ENCODE results near the gene PHF20.
"Not testable (repeated sequence)": the region's sequence is repeated elsewhere in the genome, so short reads cannot be mapped to it uniquely, and the experiment has no call there.

PHF20 gene

DNA sequence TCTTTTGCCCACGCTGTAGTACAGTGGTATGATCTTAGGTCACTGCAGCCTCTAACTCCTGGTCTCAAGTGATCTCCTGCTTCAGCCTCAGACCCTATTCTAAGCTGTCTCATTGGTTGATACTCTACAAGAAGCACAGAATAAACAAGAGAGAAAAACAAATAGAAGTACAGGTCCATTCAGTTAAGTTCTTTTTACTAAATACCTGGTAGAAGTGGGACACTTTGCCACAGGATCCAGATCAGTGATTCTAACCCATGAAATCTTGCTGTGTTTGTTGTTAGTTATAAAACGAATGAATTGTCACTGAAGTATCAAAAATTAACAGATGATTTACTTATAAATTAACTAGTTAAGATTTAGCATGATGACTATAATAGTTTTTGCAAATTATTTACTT lies 105.8 kb downstream of the PHF20 start:
- DNase-seq (ENCODE audit: low read depth, low spot score), result no peak

DNA sequence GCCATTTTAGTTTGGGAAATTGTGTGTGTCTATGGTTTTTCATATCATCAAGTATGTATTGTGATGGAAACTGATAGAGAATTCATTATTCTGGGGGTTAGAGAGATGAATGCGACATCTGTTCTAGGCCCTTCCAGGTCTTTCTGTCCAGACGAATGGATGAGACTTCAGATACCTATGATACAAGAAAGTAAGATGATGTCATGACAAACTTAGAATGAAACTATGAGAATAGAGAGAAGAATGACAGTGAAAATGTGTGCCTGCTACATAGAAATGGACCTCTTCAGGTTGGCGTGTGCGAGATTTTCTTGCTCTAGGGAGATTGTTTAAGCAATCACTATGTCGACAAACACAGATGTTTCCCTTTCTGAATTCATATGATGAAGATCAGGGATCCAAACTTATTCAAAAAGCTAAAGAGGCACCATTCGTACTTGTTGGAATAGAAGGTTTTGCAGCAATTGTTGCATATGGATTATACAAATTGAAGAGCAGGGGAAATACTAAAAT lies 106.4 kb downstream of the PHF20 start:
- no peak overlapping the region for H3K4me3 ChIP-seq (ENCODE audit: low read length)
- no peak for DNase-seq (ENCODE audit: low read depth, low spot score)

More for the DNA sequence above, 105.8 kb downstream of the PHF20 start:
- H3K4me3 ChIP-seq (ENCODE audit: low read length), result no peak overlapping the region

DNA sequence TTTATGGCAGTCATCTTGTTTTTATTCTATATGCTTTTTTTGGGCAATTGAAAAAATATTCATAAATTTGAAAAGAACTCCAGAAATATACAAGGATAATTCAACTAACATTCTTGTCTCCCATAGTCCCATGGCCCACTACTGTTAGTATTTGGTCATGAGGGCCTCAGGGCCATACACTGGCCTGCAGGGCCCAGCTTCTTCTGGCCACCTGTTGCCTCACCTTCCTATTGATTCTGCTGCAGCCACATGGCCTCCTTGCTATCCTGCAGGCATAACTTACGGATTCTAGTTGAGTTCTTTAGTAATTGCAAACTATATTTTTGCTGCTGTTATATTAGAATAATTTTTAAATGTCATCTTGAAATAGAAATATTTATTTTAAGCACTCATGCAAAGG lies 109.9 kb downstream of the PHF20 start:
- DNase-seq (ENCODE audit: low read depth, low spot score), result no peak
- H3K4me3 ChIP-seq (ENCODE audit: low read length), result no peak overlapping the region

- not testable (repeated sequence) for DNase-seq (ENCODE audit: low read depth, low spot score); H3K4me3 ChIP-seq (ENCODE audit: low read length)
Measured at GRCh38 chr20:35882427-35883161, 110.8 kb downstream of the PHF20 start.

- H3K4me3 ChIP-seq (ENCODE audit: low read length), result no peak overlapping the region
- DNase-seq (ENCODE audit: low read depth, low spot score), result no peak
Measured at GRCh38 chr20:35883336-35883777, 111.5 kb downstream of the PHF20 start.

DNA sequence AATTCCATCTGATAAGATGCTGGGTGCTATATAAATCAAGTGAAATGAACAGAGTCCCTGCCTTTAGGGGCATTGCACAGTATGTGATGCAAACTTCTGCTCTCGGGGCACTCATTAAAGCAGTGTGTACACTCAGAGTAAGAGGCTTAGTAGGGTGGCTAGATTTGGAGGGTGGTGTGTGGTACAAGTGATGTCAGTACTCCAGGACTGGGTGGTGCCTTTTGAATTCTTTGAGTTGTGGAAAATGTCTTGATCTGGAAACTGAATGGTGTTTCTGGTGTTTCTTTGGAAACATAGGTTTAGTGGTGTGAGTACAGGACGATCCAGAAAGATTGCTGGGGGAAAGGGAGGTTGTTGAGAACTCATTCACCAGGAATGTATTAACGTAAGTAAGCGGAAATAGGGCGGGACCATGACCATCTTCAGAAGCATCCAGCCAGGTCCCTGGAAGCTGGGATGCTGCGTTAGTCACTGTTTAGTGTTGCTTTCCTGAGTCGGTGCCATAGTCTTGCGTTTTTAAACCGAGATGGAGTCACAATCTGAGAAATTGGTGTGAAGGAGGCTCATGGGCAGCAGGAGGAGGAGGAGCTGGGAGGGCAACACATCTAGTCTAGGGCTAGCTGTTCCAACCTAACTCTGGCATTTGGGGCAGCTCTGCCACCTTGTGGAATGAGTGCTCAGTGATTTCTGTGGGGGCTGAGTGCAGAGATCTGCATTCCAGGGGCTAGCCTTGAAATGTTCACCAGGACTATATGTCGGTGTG lies 112.1 kb downstream of the PHF20 start:
- DNase-seq (ENCODE audit: low read depth, low spot score), result peak; percentile 43
- H3K4me3 ChIP-seq (ENCODE audit: low read length), result no peak overlapping the region

DNA sequence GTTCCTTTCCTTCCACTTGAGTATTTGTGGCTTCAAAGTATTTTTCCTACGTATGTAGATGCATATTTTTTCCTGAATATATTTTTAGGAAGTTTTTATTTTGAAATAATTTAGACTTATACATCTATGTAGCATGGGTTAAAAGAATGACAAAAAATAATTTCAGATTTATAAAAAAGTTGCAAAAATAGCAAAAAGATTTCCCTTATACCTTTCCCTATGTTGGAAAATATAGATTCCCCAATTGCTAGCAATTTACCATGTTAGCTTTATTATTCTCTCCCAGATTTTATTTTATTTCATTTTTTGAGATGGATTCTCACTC lies 112.7 kb downstream of the PHF20 start:
- H3K4me3 ChIP-seq (ENCODE audit: low read length), result no peak overlapping the region
- DNase-seq (ENCODE audit: low read depth, low spot score), result no peak

GRCh38 chr20:35885212-35885611 lies 113.4 kb downstream of the PHF20 start:
- H3K4me3 ChIP-seq (ENCODE audit: low read length), result no peak overlapping the region
- no peak for DNase-seq (ENCODE audit: low read depth, low spot score)

DNA sequence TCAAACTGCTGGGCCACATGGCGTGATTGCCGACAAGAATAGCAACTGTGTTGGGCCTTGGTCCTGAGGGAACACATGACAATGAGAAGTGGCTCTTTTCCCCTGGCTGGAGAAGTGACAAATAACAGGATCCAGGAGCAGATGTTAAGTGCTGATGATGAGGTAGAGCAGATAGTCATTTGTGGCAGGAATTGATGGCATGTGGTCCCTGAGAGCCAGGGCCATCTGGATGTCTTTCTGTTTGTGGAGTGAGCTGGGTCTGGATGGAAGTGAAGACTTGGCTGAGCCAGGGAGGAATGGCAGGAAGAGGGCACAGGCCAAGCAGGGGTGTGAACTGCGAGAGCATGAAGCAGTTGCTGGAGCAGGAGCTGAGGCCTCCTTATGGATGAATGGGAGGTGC lies 114.7 kb downstream of the PHF20 start:
- no peak for DNase-seq (ENCODE audit: low read depth, low spot score)
- no peak overlapping the region for H3K4me3 ChIP-seq (ENCODE audit: low read length)

DNA sequence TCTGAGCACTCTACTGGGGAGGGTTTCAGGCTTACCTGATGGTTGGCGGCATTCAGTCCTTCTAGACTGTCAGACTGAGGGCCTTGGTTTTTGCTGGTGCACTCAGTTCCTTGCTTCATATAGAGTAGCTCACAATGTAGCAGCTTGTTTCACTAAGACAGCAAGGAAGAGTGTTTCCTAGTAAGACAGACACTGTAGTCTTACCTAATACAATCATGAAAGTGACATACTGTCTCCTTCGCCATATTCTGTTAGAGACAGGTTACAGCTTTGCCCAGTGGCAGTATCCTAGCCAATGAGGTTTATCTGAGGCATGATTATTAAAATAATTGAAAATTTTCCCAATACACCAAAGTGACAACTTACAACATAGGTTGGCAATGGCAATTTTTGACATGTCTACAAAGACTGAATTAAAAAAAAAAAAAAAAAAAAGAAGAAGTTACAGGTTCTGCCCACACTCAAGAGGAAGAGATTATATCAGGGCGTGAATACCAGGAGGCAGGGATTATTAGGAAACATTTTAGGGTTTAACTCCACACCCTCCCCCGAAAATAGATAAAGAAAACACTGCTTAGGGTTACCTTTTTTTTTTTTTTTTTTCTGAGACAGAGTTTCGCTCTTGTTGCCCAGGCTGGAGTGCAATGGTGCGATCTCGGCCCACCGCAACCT lies 115.7 kb downstream of the PHF20 start:
- no peak for DNase-seq (ENCODE audit: low read depth, low spot score)
- no peak overlapping the region for H3K4me3 ChIP-seq (ENCODE audit: low read length)

DNA sequence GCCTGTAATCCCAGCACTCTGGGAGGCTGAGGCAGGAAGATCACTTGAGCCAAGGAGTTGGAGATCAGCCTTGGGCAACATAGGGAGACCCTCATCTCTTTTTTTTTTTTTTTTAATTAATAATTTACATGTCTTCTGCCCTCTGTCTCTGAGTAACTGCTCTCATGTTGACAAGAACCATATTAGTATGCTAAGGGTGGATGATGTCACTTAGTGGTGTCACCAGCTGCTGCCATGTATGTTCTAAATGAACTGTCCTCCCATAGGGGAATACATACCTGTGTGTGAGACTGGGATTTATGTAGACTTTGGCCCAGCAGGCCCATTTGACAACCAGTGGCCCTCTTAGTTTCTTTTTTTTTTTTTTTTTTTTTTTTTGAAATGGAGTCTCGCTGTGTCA lies 116.8 kb downstream of the PHF20 start:
- no peak overlapping the region for H3K4me3 ChIP-seq (ENCODE audit: low read length)
- DNase-seq (ENCODE audit: low read depth, low spot score), result no peak

- H3K4me3 ChIP-seq (ENCODE audit: low read length), result no peak overlapping the region
- no peak for DNase-seq (ENCODE audit: low read depth, low spot score)
Measured at GRCh38 chr20:35891375-35891774, 119.6 kb downstream of the PHF20 start.

DNA sequence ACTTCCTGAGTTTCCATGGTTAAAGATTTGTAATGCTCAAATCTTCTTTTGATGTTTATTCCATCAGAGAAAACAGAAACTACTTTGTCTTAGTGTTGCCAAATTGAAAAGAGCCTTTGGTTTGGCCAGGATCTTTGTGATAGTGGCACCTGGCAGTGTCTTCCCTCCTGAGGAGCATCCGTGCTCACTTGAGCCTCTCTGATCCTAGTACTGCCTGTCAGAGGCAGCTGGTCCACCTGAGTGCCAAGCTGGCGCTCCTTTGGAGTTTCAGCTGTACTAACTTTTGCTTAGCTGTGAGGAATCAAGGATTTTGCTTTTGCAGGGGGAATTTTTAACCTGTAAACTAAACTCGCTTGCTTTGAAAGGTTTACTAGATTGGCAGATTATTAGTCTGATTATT lies 121.1 kb downstream of the PHF20 start:
- no peak overlapping the region for H3K4me3 ChIP-seq (ENCODE audit: low read length)
- no peak for DNase-seq (ENCODE audit: low read depth, low spot score)

DNA sequence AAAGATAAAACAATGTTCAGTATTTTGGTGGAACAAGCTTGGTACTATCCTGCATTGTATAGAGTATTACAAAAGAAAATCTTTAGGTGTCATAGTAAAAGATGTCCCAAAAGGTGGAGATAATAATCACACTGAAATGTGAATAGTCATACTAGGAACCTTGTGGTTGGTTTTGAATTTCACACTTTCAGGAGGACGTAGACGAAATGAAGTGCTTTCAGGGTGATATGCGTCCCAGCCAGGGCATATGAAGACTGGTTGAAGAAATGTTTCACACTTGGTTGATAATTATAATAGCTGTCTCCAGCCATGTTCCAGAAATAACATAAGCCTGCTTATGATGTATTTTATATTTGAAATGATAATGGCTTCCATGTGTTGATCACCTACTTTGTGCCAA lies 122.1 kb downstream of the PHF20 start:
- H3K4me3 ChIP-seq (ENCODE audit: low read length), result no peak overlapping the region
- DNase-seq (ENCODE audit: low read depth, low spot score), result no peak

- H3K4me3 ChIP-seq (ENCODE audit: low read length); DNase-seq (ENCODE audit: low read depth, low spot score): not testable (repeated sequence)
Measured at GRCh38 chr20:35895516-35895915, 123.7 kb downstream of the PHF20 start.

DNA sequence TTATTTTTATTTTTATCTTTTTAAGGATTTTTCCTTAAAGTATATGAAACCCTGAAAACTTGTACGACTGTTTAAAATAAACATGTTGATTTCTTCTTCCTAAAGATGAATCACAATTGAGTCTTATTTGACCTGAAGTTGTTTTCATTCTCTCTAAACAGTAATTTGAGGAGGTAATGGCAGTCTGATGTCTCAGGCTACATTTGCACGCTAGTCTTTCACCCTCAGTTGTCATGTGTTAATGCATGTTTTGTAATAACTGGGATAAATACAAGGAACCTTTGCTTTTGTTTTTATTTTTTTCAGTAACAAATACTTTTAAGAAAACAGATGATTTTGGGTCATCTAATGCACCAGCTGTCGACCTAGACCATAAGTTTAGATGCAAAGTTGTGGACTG lies 127.2 kb downstream of the PHF20 start:
- H3K4me3 ChIP-seq (ENCODE audit: low read length), result no peak overlapping the region
- DNase-seq (ENCODE audit: low read depth, low spot score), result no peak

GRCh38 chr20:35901230-35901629 lies 129.4 kb downstream of the PHF20 start:
- DNase-seq (ENCODE audit: low read depth, low spot score), result not testable (repeated sequence)

DNA sequence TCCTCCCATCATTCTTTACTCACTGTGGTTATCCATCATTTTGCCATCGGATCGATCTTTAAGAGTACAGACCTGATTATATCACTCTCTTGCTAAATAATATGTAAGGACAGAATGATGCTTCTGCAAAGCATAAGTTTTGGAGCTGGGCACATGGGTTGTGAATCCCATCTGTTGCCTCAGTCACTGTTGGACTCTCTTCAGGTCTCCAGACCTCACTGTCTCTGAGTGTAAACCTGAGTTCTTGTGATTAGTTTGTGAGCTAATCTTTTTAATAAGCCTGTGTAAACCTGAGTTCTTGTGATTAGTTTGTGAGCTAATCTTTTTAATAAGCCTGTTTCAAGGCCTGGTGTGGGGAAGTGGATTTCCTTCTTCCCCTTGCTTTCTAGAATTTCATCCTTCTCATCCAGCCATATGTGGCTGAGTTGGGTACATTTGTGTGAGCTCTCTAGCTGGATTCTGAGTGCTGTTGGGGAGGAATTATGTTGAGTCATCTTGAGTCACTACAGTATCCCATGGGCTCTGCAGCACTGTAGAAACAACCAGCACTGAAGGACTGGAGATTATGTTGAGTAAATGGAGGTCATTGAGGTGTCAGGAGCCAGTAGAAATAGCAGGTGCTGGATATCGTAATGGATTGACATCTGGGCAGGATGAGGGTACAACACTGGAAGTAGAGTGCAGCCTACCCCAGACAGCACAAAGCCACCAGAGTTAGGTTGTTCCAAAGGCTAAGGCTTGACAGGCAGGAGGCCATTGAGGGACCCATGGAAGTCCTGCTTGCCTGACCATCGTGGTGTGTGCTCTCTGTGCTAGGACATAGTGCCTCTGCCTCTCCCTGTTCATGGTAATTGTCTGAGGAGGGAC lies 130.1 kb downstream of the PHF20 start:
- no peak for DNase-seq (ENCODE audit: low read depth, low spot score)
- no peak overlapping the region for H3K4me3 ChIP-seq (ENCODE audit: low read length)

More at GRCh38 chr20:35901230-35901629, 129.4 kb downstream of the PHF20 start:
- not testable (repeated sequence) for H3K4me3 ChIP-seq (ENCODE audit: low read length)

DNA sequence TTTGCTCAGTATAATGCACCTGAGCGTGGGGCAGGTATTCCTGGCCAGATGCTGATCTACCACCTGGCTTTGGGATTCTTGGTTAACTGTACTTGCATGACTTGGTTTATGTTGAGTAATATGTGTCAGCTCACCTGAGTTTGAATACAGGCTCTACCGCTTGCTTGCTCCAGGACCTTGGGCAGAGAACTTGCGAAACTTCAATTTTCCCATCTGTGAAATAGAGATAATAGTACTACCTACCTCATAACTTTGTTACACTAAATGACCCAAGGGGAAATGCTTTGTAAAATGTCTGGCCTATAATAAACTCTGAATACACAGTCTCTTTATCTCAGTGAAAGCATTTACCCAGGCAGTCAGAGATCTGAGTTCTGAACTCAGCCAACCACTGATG lies 130.7 kb downstream of the PHF20 start:
- H3K4me3 ChIP-seq (ENCODE audit: low read length), result no peak overlapping the region
- DNase-seq (ENCODE audit: low read depth, low spot score), result no peak

Data from Jurkat, Clone E6-1 (cell line).